GM23338 (cell line): ENCODE measurements around the gene LAD1. TPM values are rescaled to one million over a fixed set of nuclear protein-coding genes. Genes with fewer than 3 reads are reported as not detected.

ENCODE experiments used
- ATAC-seq: fragments of 200-7000 bp; cut with Tn5 transposase; 3 replicates; pipeline ENCODE4 v1.9.1; 2020
- DNase-seq: peaks from one replicate; pipeline ENCODE4 v3.0.0-alpha.2; 2015; ENCODE audit warnings: low spot score
- H2AFZ ChIP-seq: fragments of 200-600 bp; sonication (generic); 2 replicates; pipeline ENCODE4 v1.8.0; 2016; ENCODE audit warnings: antibody characterized with exemption, mild to moderate bottlenecking, moderate library complexity
- H3F3A ChIP-seq: fragments of 200-600 bp; sonication (generic); replicated peaks from 2 replicates; pipeline ENCODE4 v1.8.0; 2017; ENCODE audit warnings: antibody characterized with exemption, mixed run types, low read depth
- H3K27ac ChIP-seq: fragments of 200-600 bp; sonication (generic); 2 replicates; pipeline ENCODE4 v1.6.1; 2016; ENCODE audit warnings: low read depth
- H3K27me3 ChIP-seq: fragments of 200-600 bp; sonication (generic); 2 replicates; pipeline ENCODE4 v1.8.0; 2016; ENCODE audit warnings: mild to moderate bottlenecking, mixed run types, moderate library complexity; ENCODE audit not compliant: insufficient read depth
- H3K36me3 ChIP-seq: fragments of 200-600 bp; sonication (generic); 2 replicates; pipeline ENCODE4 v1.8.0; 2016; ENCODE audit warnings: mild to moderate bottlenecking; ENCODE audit not compliant: insufficient read depth
- H3K4me1 ChIP-seq: fragments of 200-600 bp; sonication (generic); 2 replicates; pipeline ENCODE4 v1.8.0; 2016; ENCODE audit warnings: mild to moderate bottlenecking, moderate library complexity; ENCODE audit not compliant: insufficient read depth
- H3K4me2 ChIP-seq: fragments of 200-600 bp; sonication (generic); 2 replicates; pipeline ENCODE4 v1.7.1; 2017; ENCODE audit warnings: mixed run types
- H3K4me3 ChIP-seq: fragments of 200-600 bp; sonication (generic); 2 replicates; pipeline ENCODE4 v1.6.1; 2016; ENCODE audit warnings: mixed run types
- H3K79me2 ChIP-seq: fragments of 200-600 bp; sonication (generic); replicated peaks from 2 replicates; pipeline ENCODE4 v1.8.0; 2017; ENCODE audit warnings: mild to moderate bottlenecking; ENCODE audit not compliant: insufficient read depth
- H3K9me2 ChIP-seq: fragments of 200-600 bp; sonication (generic); 2 replicates; pipeline ENCODE4 v1.8.0; 2017; ENCODE audit not compliant: insufficient read depth
- H4K20me1 ChIP-seq: fragments of 200-600 bp; sonication (generic); replicated peaks from 2 replicates; pipeline ENCODE4 v1.8.0; 2017; ENCODE audit warnings: mild to moderate bottlenecking; ENCODE audit not compliant: insufficient read depth
- H3K27ac Mint-ChIP-seq: 2 replicates; pipeline ENCODE4 v1.8.0; 2020; ENCODE audit warnings: inconsistent platforms, mild to moderate bottlenecking, moderate library complexity, mixed read lengths
- H3K27me3 Mint-ChIP-seq: 3 replicates; pipeline ENCODE4 v1.8.0; 2022; ENCODE audit warnings: low read depth, mild to moderate bottlenecking, moderate library complexity, mixed read lengths, inconsistent platforms; ENCODE audit not compliant: insufficient read depth, poor library complexity
- H3K36me3 Mint-ChIP-seq: 3 replicates; pipeline ENCODE4 v1.8.0; 2021; ENCODE audit warnings: low read depth, mild to moderate bottlenecking, inconsistent platforms, moderate library complexity, mixed read lengths
- H3K4me1 Mint-ChIP-seq: 3 replicates; pipeline ENCODE4 v1.8.0; 2020; ENCODE audit warnings: mild to moderate bottlenecking, inconsistent platforms, mixed read lengths
- H3K4me3 Mint-ChIP-seq: 3 replicates; pipeline ENCODE4 v1.8.0; 2021; ENCODE audit warnings: moderate library complexity, mild to moderate bottlenecking, inconsistent platforms, mixed read lengths
- H3K9me3 Mint-ChIP-seq: 3 replicates; pipeline ENCODE4 v1.8.0; 2020; ENCODE audit warnings: moderate library complexity, mild to moderate bottlenecking, inconsistent platforms, mixed read lengths
- CREB1 ChIP-seq: fragments of 250-450 bp; sonication (Bioruptor Pico); IDR thresholded peaks from 2 replicates; pipeline ENCODE4 v1.5.0; 2020; ENCODE audit warnings: low read depth, mild to moderate bottlenecking, moderate library complexity
- CTCF ChIP-seq, 2 experiments: fragments of 200-600 bp in 1 of 2; sonication (generic) in 1 of 2; conservative IDR thresholded peaks; 2 replicates each; pipeline versions ENCODE4 v1.5.1 to v1.6.1; 2016 to 2017; ENCODE audit warnings: antibody characterized with exemption in 2 of 2, low read depth in 2 of 2, mild to moderate bottlenecking in 2 of 2, moderate library complexity in 1 of 2
- ETS1 ChIP-seq: IDR thresholded peaks from 2 replicates; pipeline ENCODE4 v1.6.1; 2016; ENCODE audit warnings: antibody characterized with exemption
- EZH2 ChIP-seq: fragments of 200-600 bp; sonication (generic); IDR thresholded peaks from one replicate; pipeline ENCODE4 v1.8.0; 2017; ENCODE audit warnings: antibody characterized with exemption, mild to moderate bottlenecking, low read depth; ENCODE audit not compliant: unreplicated experiment
- EZH2phosphoT487 ChIP-seq: fragments of 200-600 bp; sonication (generic); IDR thresholded peaks from one replicate; pipeline ENCODE4 v1.8.1; 2018; ENCODE audit warnings: antibody characterized with exemption; ENCODE audit not compliant: unreplicated experiment
- JUNB ChIP-seq: IDR thresholded peaks from one replicate; pipeline ENCODE4 v1.6.1; 2016; ENCODE audit warnings: antibody characterized with exemption; ENCODE audit not compliant: unreplicated experiment
- NANOG ChIP-seq: IDR thresholded peaks from 2 replicates; pipeline ENCODE4 v1.6.1; 2016; ENCODE audit warnings: antibody characterized with exemption, borderline replicate concordance
- POLR2AphosphoS5 ChIP-seq: IDR thresholded peaks from 2 replicates; pipeline ENCODE4 v1.6.1; 2016; ENCODE audit warnings: antibody characterized with exemption, low read depth
- REST ChIP-seq: IDR thresholded peaks from one replicate; pipeline ENCODE4 v1.6.1; 2018; ENCODE audit warnings: antibody characterized with exemption; ENCODE audit not compliant: unreplicated experiment
- STAT1 ChIP-seq: IDR thresholded peaks from one replicate; pipeline ENCODE4 v1.6.1; 2016; ENCODE audit warnings: antibody characterized with exemption; ENCODE audit not compliant: unreplicated experiment
- ZNF114 ChIP-seq: fragments of 250-450 bp; sonication (Bioruptor Pico); IDR thresholded peaks from 2 replicates; pipeline ENCODE4 v1.5.0; 2020; ENCODE audit warnings: mild to moderate bottlenecking, moderate library complexity
- ZNF331 ChIP-seq: fragments of 250-450 bp; sonication (Bioruptor Pico); IDR thresholded peaks from 2 replicates; pipeline ENCODE4 v1.5.0; 2020; ENCODE audit warnings: low read depth, mild to moderate bottlenecking, moderate library complexity
- ZNF462 ChIP-seq: fragments of 250-450 bp; sonication (Bioruptor Pico); IDR thresholded peaks from 2 replicates; pipeline ENCODE4 v1.5.0; 2020; ENCODE audit warnings: mild to moderate bottlenecking, moderate library complexity
- polyA plus RNA-seq: library from polyadenylated mRNA; unstranded; fragments of >200 nt; fragmentation: Nextera tagmentation; extraction: Ambion mirVana; gene quantifications from 2 replicates; pipeline ENCODE4 v1.2.1, GENCODE V29; 2016
- total RNA-seq: library from RNA; depleted of rRNA; stranded (reverse); fragments of >200 nt; shearing (Covaris generic); gene quantifications from 2 replicates; pipeline ENCODE4 v1.2.3, GENCODE V29; 2014

Gene LAD1
- total and polyA plus RNA-seq, 2 experiments from 2014 or later: 17.6 to 18.9 TPM

GRCh38 chr1:201370500-201370899 is 28.6 kb downstream of the LAD1 start:
- TF ChIP-seq JUNB: no peak
- no peak for TF ChIP-seq ZNF114
- TF ChIP-seq POLR2AphosphoS5: no peak
- no peak for TF ChIP-seq EZH2
- no peak for TF ChIP-seq EZH2phosphoT487
- no peak for TF ChIP-seq CREB1 (CRISPR knock-in tag)
- TF ChIP-seq NANOG: no peak
- TF ChIP-seq ZNF331 (CRISPR knock-in tag): no peak
- TF ChIP-seq ETS1: no peak
- no peak for TF ChIP-seq CTCF (conservative IDR thresholded peaks at IDR 0.05; ENCODE audit: low read depth in 2 of 2)
- TF ChIP-seq REST: no peak
- TF ChIP-seq STAT1: no peak
- TF ChIP-seq ZNF462: no peak
- Mint-ChIP-seq H3K9me3 (no peaks in the 10 kb centered on the region), H3K4me3 (no peak overlapping the region), H3K4me1 (peaks cover 39% of the 10 kb centered on the region), H3K27ac (no peak overlapping the region), H3K36me3 (no peaks in the 10 kb centered on the region), H3K27me3 (peaks cover 21% of the 10 kb centered on the region)
- Histone ChIP-seq H3K27ac (no peak overlapping the region), H3K4me3 (no peak overlapping the region), H3K79me2 (no peaks in the 10 kb centered on the region), H3K36me3 (no peaks in the 10 kb centered on the region), H3K4me1 (peaks cover 16% of the 10 kb centered on the region), H3K9me2 (0 out of 2 replicates have a peak, but pooled peaks cover 6% of the 10 kb centered on the region), H3F3A (peaks cover 4% of the 10 kb centered on the region; the same call in 1 of the 2 replicates), H3K4me2 (no peak overlapping the region), H2AFZ (no peak overlapping the region), H3K27me3 (no peaks in the 10 kb centered on the region), H4K20me1 (no peaks in the 10 kb centered on the region)
- DNase-seq (no peak), ATAC-seq (no peak)
